Lung (tissue), 16 donors: ENCODE data around the gene RNF227. TPM values are rescaled to one million over a fixed set of nuclear protein-coding genes. Genes with fewer than 3 reads are reported as not detected.

Source experiments
- ATAC-seq: fragments of 200-7000 bp; cut with Tn5 transposase; one replicate; pipeline ENCODE4 v1.9.1; 2020; ENCODE audit warnings: moderate number of reproducible peaks; ENCODE audit not compliant: insufficient read depth, low FRiP score
- DNase-seq, 3 donors: peaks; one replicate each; pipeline ENCODE4 v3.0.0-alpha.2; 2013 to 2017
- H3K27ac ChIP-seq, 2 donors: one replicate each; pipeline ENCODE4 v1.5.1; 2013; ENCODE audit warnings: mild to moderate bottlenecking in 2 of 2, moderate library complexity in 2 of 2, control low read depth in 1 of 2, inconsistent platforms in 1 of 2, low read depth in 1 of 2, low read length in 1 of 2
- H3K27me3 ChIP-seq, 3 donors: one replicate each; pipeline ENCODE4 v1.5.1; 2013; ENCODE audit warnings: low read length in 2 of 3; ENCODE audit not compliant: control insufficient read depth in 3 of 3, insufficient read depth in 3 of 3
- H3K36me3 ChIP-seq, 4 donors: one replicate each; pipeline ENCODE4 v1.5.1; 2013; ENCODE audit warnings: low read length in 4 of 4, mild to moderate bottlenecking in 1 of 4, moderate library complexity in 1 of 4; ENCODE audit not compliant: control insufficient read depth in 4 of 4, insufficient read depth in 4 of 4
- H3K4me1 ChIP-seq, 5 donors: one replicate each; pipeline ENCODE4 v1.5.1; 2013; ENCODE audit warnings: low read length in 5 of 5, mild to moderate bottlenecking in 2 of 5, moderate library complexity in 1 of 5; ENCODE audit not compliant: control insufficient read depth in 5 of 5, insufficient read depth in 5 of 5
- H3K4me3 ChIP-seq: one replicate; pipeline ENCODE4 v1.5.1; 2013; ENCODE audit warnings: mild to moderate bottlenecking, control low read depth, moderate library complexity
- H3K9ac ChIP-seq, 2 donors: one replicate each; pipeline ENCODE4 v1.5.1; 2013; ENCODE audit warnings: low read length in 2 of 2, control low read depth in 1 of 2; ENCODE audit not compliant: insufficient read depth in 1 of 2
- H3K9me3 ChIP-seq, 4 donors: one replicate each; pipeline ENCODE4 v1.5.1; 2013; ENCODE audit warnings: low read length in 3 of 4, mild to moderate bottlenecking in 1 of 4, moderate library complexity in 1 of 4; ENCODE audit not compliant: control insufficient read depth in 4 of 4, insufficient read depth in 3 of 4
- WGBS, 2 donors: extraction: QIAGEN DNeasy Blood & Tissue Kit; methylation state at CpG; one replicate each; pipeline ENCODE4 v1.1.7; 2013; 5-methylcytosine and 5-hydroxymethylcytosine counted together
- long read RNA-seq, 5 donors: transcript quantifications; one replicate each; lab custom pipeline, GENCODE V29; 2026
- polyA plus RNA-seq, 2 donors: library from polyadenylated mRNA; stranded (reverse); fragments of 200-250 nt; gene quantifications; one replicate each; pipeline ENCODE4 v1.2.1, GENCODE V29; 2013
- total RNA-seq, 2 donors: library from RNA; depleted of rRNA in 1 of 2; stranded (reverse); fragments of >200 nt in 1 of 2; gene quantifications; one replicate each; pipeline ENCODE4 v1.2.1, GENCODE V29; 2014 to 2021
- TF ChIP-seq, protein P1 (sequence below): IDR thresholded peaks from 2 replicates; pipeline ENCODE4 v1.5.1; 2012; ENCODE audit warnings: mild to moderate bottlenecking; ENCODE audit errors: control extremely low read depth, extremely low read depth
- donor health status: control.
- donor health status: control.
- donor health status: Bipolar disorder and iron deficiency.
- donor health status: healthy.
- donor health status: DM: yes; HTN: yes; CAD: no.

Gene RNF227
- total RNA-seq: 1 to 10 TPM; 5.4 to 8.0 TPM
- polyA plus RNA-seq: 1 to 10 TPM; 4.1 to 6.0 TPM
- long read RNA-seq, donor 1, transcript RNF227-202 (1 exons, 2,618 nt): major isoform, 6 of 7 reads
- long read RNA-seq, donor 1, partial matches to known transcripts: 0 of 7 reads
- long read RNA-seq, donor 1, other reads (novel, unspliced or antisense): 0 of 7 reads
- long read RNA-seq, donor 2, partial matches to known transcripts: 0 of 2 reads
- long read RNA-seq, donor 2, other reads (novel, unspliced or antisense): 0 of 2 reads
- long read RNA-seq, donor 3, partial matches to known transcripts: 0 of 2 reads
- long read RNA-seq, donor 3, other reads (novel, unspliced or antisense): 0 of 2 reads
- long read RNA-seq, donor 4, partial matches to known transcripts: 0 of 2 reads
- long read RNA-seq, donor 4, other reads (novel, unspliced or antisense): 0 of 2 reads
- long read RNA-seq, donor 5, transcript RNF227-202 (1 exons, 2,618 nt): major isoform, 6 of 6 reads
- long read RNA-seq, donor 5, partial matches to known transcripts: 0 of 6 reads
- long read RNA-seq, donor 5, other reads (novel, unspliced or antisense): 0 of 6 reads

DNA sequence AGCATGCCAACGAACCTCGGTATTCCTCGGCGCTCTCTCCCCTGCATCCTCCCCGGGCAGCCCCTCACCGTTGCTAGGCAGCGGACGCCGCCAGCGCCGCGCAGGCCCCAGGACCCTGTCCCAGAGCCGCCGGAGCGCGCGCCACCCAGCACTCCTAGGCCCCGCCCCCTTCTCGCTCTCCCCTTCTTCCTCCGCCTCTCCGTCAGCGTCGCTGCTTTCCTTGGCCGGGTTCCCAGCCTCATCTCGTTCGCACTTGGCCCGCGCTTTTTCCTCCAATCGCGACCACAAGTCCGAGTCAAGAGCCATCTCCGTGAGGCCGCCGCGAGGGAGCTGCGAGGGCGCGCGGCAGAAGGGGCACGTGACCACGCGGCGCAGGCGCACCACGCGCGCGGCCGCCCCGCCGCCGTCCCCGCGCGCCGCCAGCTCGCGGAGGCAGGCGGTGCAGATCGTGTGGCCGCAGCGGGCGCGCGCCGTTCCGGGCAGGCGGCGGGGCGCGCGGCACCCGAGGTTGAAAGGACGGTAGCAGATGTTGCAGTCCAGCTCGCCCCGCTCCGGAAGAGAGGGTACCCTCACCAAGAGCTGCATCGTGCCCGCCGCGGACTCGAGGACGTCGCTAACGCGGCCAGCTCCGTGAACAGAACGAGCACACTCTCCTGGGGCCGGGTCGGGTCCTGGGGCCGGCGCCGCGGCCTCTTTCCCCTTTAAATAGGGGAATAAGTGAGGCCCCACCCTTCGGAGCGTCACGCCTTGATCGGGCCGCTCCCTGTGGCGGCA lies at the start of gene RNF227:
RNF227 (minus strand) TSS at position 679 of the 774 bp plus-strand sequence; CDS start at position 585, 94 bp downstream.
- 1% methylated on average over 89 to 100 of the region's 100 CpGs for WGBS, 2 donors

DNA sequence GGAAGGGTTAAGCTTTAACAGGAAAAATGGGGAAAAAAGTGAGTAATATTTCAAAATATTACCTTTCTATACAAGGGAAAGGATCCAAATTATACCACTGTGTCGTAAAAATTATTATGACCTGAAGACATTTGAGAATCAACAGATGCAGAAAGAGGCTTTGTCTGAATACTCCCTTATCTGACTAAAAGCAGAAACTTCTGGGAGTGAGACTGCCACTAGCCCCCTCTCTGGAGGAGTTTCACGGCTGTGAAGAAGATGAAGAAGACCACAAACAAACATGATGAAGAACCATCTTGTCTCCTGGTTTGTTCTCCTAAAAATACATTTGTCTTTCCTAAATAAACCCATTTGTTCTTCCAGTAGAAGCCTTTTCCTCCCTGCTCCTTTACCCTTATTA lies 45.3 kb upstream of the RNF227 start:
- H3K4me1 ChIP-seq: peaks cover 0 to 3% (median 0%) of the 10 kb centered on the region in 5 donors
- no peak for DNase-seq
- no peaks in the 10 kb centered on the region for H3K9me3 ChIP-seq
- H3K27me3 ChIP-seq: peaks cover 0 to 2% (median 0%) of the 10 kb centered on the region in 3 donors
- H3K4me3 ChIP-seq: no peak overlapping the region
- WGBS, 2 donors: 37 to 68% methylated on average over 2 of the region's 2 CpGs
- ATAC-seq: no peak
- no peak overlapping the region for H3K27ac ChIP-seq
- H3K36me3 ChIP-seq: no peaks in the 10 kb centered on the region
- TF ChIP-seq, protein P1, sequence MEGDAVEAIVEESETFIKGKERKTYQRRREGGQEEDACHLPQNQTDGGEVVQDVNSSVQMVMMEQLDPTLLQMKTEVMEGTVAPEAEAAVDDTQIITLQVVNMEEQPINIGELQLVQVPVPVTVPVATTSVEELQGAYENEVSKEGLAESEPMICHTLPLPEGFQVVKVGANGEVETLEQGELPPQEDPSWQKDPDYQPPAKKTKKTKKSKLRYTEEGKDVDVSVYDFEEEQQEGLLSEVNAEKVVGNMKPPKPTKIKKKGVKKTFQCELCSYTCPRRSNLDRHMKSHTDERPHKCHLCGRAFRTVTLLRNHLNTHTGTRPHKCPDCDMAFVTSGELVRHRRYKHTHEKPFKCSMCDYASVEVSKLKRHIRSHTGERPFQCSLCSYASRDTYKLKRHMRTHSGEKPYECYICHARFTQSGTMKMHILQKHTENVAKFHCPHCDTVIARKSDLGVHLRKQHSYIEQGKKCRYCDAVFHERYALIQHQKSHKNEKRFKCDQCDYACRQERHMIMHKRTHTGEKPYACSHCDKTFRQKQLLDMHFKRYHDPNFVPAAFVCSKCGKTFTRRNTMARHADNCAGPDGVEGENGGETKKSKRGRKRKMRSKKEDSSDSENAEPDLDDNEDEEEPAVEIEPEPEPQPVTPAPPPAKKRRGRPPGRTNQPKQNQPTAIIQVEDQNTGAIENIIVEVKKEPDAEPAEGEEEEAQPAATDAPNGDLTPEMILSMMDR: no peak
- no peak overlapping the region for H3K9ac ChIP-seq

More for the DNA sequence above, at the start of gene RNF227:
- peaks cover 0 to 15% (median 9%) of the 10 kb centered on the region in 4 donors for H3K36me3 ChIP-seq
- H3K4me1 ChIP-seq: peaks cover 0 to 19% (median 6%) of the 10 kb centered on the region in 5 donors
- peak within 1 kb of the TSS; percentile 38 for H3K4me3 ChIP-seq
- peak within 1 kb of the TSS in 1 of 2 donors; percentile 45 for H3K9ac ChIP-seq
- H3K27me3 ChIP-seq: no peaks in the 10 kb centered on the region
- no peaks in the 10 kb centered on the region for H3K9me3 ChIP-seq
- TF ChIP-seq, protein P1: no peak
- DNase-seq (peak; percentile 99), ATAC-seq (peak; percentile 79)
- H3K27ac ChIP-seq: peak within 1 kb of the TSS; percentile 73 to 99

DNA sequence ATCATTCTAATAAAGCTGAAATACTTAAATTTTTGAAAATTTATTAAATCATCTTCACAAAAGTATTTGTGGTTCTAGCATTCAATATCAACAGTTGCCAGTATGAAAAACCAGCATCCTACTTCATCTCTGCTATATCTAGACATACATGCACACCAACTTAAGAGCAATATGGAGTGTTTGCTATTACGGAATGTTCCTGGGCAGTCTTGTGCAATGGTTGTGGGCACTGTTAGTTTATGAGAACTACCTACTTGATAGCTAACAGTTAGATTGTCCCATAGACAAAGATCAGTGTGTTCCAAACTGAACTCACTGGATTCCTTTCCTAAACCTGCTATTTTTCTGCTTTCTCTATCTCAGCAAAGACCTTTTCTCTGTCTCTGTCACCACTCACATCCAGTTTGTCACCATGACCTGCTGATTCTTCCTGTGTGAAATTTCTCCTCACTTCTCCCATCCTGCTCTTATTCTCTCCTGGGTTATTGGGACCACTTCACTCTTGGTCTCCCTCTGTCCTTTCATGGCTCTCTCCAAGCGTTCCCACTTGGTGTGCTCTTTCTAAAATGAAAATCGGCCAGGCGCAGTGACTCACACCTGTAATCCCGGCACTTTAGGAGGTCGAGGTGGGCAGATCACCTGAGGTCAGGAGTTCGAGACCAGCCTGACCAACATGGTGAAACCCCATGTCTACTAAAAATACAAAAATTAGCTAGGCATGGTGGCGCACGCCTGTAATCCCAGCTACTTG lies 43.6 kb upstream of the RNF227 start:
- WGBS, 2 donors: 73 to 75% methylated on average over 9 of the region's 9 CpGs
- Histone ChIP-seq H3K27ac (peak overlapping the region in 1 of 2 donors; percentile 64), H3K36me3 (no peaks in the 10 kb centered on the region), H3K4me3 (no peak overlapping the region), H3K9me3 (no peaks in the 10 kb centered on the region), H3K27me3 (peaks cover 0 to 2% (median 0%) of the 10 kb centered on the region in 3 donors), H3K4me1 (peaks cover 0 to 11% (median 5%) of the 10 kb centered on the region in 5 donors), H3K9ac (no peak overlapping the region)
- peak in 2 of 3 donors; percentile 24 to 71 for DNase-seq
- ATAC-seq: peak; percentile 70
- TF ChIP-seq, protein P1: no peak
